Activated T-helper 2 cell treated with anti-CD3 and anti-CD28 coated beads, Interferon-gamma antibody, Interleukin-2, Interleukin-4, amounts not matched to agents 10 μg/mL and 5 μg/mL and 100 μg/mL, durations not matched to agents 14 hours and 24 hours and 36 hours (primary cell): ENCODE results near the gene PLEKHM3. TPM values are rescaled to one million over a fixed set of nuclear protein-coding genes. Genes with fewer than 3 reads are reported as not detected.

ENCODE experiments used
- DNase-seq: peaks from one replicate; pipeline ENCODE4 v3.0.0; 2021; ENCODE audit warnings: low spot score
- H3K27ac Mint-ChIP-seq: one replicate; pipeline ENCODE4 v1.8.0; 2021; ENCODE audit warnings: mixed read lengths
- H3K27me3 Mint-ChIP-seq: one replicate; pipeline ENCODE4 v1.8.0; 2021; ENCODE audit warnings: low read depth, mixed read lengths
- H3K36me3 Mint-ChIP-seq: one replicate; pipeline ENCODE4 v1.8.0; 2021; ENCODE audit warnings: low read depth, mixed read lengths
- H3K4me1 Mint-ChIP-seq: one replicate; pipeline ENCODE4 v1.8.0; 2021; ENCODE audit warnings: low read depth, mixed read lengths
- H3K4me3 Mint-ChIP-seq: one replicate; pipeline ENCODE4 v1.8.0; 2021; ENCODE audit warnings: low read depth, mild to moderate bottlenecking, moderate library complexity, mixed read lengths
- H3K9me3 Mint-ChIP-seq: one replicate; pipeline ENCODE4 v1.8.0; 2021; ENCODE audit warnings: mixed read lengths
- intact Hi-C: fragments of 100-400 bp; cut with micrococcal nuclease; formaldehyde crosslinking; loops from one replicate; pipeline ENCODE4 v1.15.1; 2023
- total RNA-seq: library from RNA; stranded (reverse); gene quantifications from 2 replicates; pipeline ENCODE4 v1.2.3, GENCODE V29; 2022

The PLEKHM3 gene
- total RNA-seq, 1 donor from 2014 or later: 7.1 TPM

DNA sequence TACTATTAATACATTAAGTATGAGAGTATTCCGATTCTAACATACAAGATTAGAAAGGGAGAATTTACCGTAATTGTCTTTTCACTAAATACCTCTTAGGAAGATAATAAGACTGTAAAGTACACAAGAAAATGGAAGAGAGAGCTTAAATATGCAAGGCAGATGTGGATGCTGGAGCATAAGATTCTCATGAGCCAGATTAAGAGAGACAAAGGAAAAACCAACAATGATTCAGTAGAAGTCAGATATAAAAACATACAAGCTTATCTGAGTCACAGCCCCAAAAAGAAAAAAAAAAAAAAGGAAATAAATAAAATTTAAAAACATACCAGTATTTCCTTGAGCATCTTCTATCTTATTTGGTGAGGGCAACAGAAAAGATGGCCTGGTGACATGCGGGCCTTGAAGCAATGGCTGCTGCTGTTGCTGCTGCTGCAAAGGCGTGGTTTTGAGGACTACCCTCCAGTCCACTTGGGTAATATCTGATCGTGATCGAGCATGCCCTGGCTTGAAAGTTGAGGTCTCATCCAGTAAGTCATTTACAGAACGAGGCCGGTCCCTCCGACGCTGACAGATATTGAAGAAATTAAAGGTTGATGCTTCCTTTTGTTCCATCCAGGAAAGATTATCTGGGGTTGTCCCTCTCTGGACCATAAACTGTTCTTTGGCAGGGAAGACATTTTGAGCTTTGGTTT, 24.5 kb downstream of the PLEKHM3 start:
- no peak overlapping the region for H3K27ac Mint-ChIP-seq
- no peak overlapping the region for H3K4me3 Mint-ChIP-seq
- H3K36me3 Mint-ChIP-seq: no peaks in the 10 kb centered on the region
- H3K27me3 Mint-ChIP-seq: no peaks in the 10 kb centered on the region
- DNase-seq: no peak
- intact Hi-C loops: no loop called here
- no peaks in the 10 kb centered on the region for H3K9me3 Mint-ChIP-seq
- H3K4me1 Mint-ChIP-seq: peaks cover 6% of the 10 kb centered on the region

- H3K4me3 Mint-ChIP-seq: no peak overlapping the region
- DNase-seq: no peak
- H3K4me1 Mint-ChIP-seq: peaks cover 9% of the 10 kb centered on the region
- H3K27me3 Mint-ChIP-seq: no peaks in the 10 kb centered on the region
- intact Hi-C loops: no loop called here
- no peaks in the 10 kb centered on the region for H3K36me3 Mint-ChIP-seq
- H3K27ac Mint-ChIP-seq: no peak overlapping the region
- H3K9me3 Mint-ChIP-seq: no peaks in the 10 kb centered on the region
Observed at GRCh38 chr2:207996848-207997247, 28.5 kb downstream of the PLEKHM3 start.

DNA sequence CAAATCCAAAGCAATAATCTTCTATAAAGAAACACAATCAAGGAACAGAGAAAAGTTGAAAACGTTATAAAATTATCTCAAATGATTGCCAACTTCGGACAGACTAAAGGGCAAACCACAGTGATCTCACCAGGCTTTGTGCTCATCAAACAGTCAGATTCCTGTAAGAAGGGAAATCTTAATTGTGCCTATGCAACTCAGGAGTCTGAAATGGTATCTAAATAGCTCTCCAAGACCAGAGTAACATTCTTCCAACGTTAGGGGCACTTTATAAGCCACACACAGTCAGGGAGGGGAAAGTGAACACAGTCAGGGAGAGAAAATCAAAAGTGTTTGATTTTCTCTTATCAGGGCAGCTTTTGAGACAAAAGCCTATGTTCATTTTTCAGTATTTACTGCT, 29.4 kb downstream of the PLEKHM3 start:
- peak overlapping the region; percentile 24 for H3K27ac Mint-ChIP-seq
- peaks cover 9% of the 10 kb centered on the region for H3K4me1 Mint-ChIP-seq
- intact Hi-C loops: no loop called here
- H3K4me3 Mint-ChIP-seq: no peak overlapping the region
- H3K27me3 Mint-ChIP-seq: no peaks in the 10 kb centered on the region
- no peaks in the 10 kb centered on the region for H3K36me3 Mint-ChIP-seq
- H3K9me3 Mint-ChIP-seq: no peaks in the 10 kb centered on the region
- no peak for DNase-seq

- H3K4me1 Mint-ChIP-seq: peaks cover 9% of the 10 kb centered on the region
- intact Hi-C loops: no loop called here
- no peaks in the 10 kb centered on the region for H3K36me3 Mint-ChIP-seq
- no peak overlapping the region for H3K27ac Mint-ChIP-seq
- no peaks in the 10 kb centered on the region for H3K9me3 Mint-ChIP-seq
- H3K4me3 Mint-ChIP-seq: no peak overlapping the region
- no peak for DNase-seq
- no peaks in the 10 kb centered on the region for H3K27me3 Mint-ChIP-seq
Observed at GRCh38 chr2:207993151-207993763, 32.1 kb downstream of the PLEKHM3 start.

- Mint-ChIP-seq H3K9me3 (no peaks in the 10 kb centered on the region), H3K27me3 (no peaks in the 10 kb centered on the region), H3K36me3 (no peaks in the 10 kb centered on the region), H3K4me1 (peaks cover 9% of the 10 kb centered on the region), H3K27ac (no peak overlapping the region), H3K4me3 (no peak overlapping the region)
- intact Hi-C loops: no loop called here
- DNase-seq: no peak
Observed at GRCh38 chr2:207991944-207992343, 33.4 kb downstream of the PLEKHM3 start.

- no peak for DNase-seq
- no peaks in the 10 kb centered on the region for H3K27me3 Mint-ChIP-seq
- no peaks in the 10 kb centered on the region for H3K9me3 Mint-ChIP-seq
- peaks cover 2% of the 10 kb centered on the region for H3K4me1 Mint-ChIP-seq
- H3K36me3 Mint-ChIP-seq: no peaks in the 10 kb centered on the region
- no peak overlapping the region for H3K27ac Mint-ChIP-seq
- no peak overlapping the region for H3K4me3 Mint-ChIP-seq
- intact Hi-C loops: no loop called here
Observed at GRCh38 chr2:207990784-207991183, 34.5 kb downstream of the PLEKHM3 start.

- Mint-ChIP-seq H3K27me3 (no peaks in the 10 kb centered on the region), H3K4me1 (peaks cover 3% of the 10 kb centered on the region), H3K4me3 (no peak overlapping the region), H3K36me3 (no peaks in the 10 kb centered on the region), H3K9me3 (no peaks in the 10 kb centered on the region), H3K27ac (no peak overlapping the region)
- no peak for DNase-seq
- intact Hi-C loops: no loop called here
Observed at GRCh38 chr2:207988975-207989374, 36.4 kb downstream of the PLEKHM3 start.

DNA sequence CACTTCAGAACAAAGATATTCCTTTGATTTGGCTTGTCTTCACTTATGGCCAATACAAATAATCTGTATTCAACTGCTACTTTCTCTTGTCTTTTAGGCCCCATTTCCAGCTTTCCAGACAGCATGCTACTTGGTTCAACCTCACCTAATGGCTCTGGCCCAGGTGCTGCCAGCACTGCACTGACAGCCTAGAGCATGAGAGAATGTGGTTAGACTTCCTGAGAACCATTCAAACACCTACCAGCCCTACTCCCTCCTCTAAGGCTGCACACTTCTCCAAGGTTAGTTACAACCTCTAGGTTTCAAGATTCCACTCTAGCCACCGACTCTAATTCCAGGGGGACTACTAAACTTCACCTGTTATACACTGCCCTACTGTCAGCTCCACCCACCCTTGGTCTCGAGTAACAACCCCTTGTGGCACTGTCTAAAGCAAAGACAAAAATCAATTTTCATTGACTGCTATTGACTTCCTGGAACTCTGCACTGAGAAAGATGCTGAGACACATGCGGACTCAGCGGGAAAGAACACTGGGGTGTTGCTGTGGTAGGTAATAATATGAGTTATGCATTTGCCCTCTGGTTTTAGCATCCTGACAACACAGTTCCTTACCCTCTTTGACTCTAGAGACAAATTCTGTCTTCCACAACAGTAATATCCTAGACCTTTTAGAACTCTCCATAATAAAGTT, 38.2 kb downstream of the PLEKHM3 start:
- H3K4me3 Mint-ChIP-seq: no peak overlapping the region
- no peak overlapping the region for H3K27ac Mint-ChIP-seq
- H3K4me1 Mint-ChIP-seq: peaks cover 8% of the 10 kb centered on the region
- intact Hi-C loops: no loop called here
- H3K9me3 Mint-ChIP-seq: no peaks in the 10 kb centered on the region
- DNase-seq: no peak
- no peaks in the 10 kb centered on the region for H3K36me3 Mint-ChIP-seq
- no peaks in the 10 kb centered on the region for H3K27me3 Mint-ChIP-seq

GRCh38 chr2:207984765-207985480, 40.4 kb downstream of the PLEKHM3 start:
- Mint-ChIP-seq H3K4me3 (no peak overlapping the region), H3K36me3 (no peaks in the 10 kb centered on the region), H3K9me3 (no peaks in the 10 kb centered on the region), H3K4me1 (peaks cover 8% of the 10 kb centered on the region), H3K27me3 (no peaks in the 10 kb centered on the region), H3K27ac (no peak overlapping the region)
- intact Hi-C loops: no loop called here
- no peak for DNase-seq

- Mint-ChIP-seq H3K9me3 (no peaks in the 10 kb centered on the region), H3K27ac (no peak overlapping the region), H3K27me3 (no peaks in the 10 kb centered on the region), H3K36me3 (no peaks in the 10 kb centered on the region), H3K4me1 (peaks cover 9% of the 10 kb centered on the region), H3K4me3 (no peak overlapping the region)
- no peak for DNase-seq
- intact Hi-C loops: no loop called here
Observed at GRCh38 chr2:207983641-207984042, 41.7 kb downstream of the PLEKHM3 start.

DNA sequence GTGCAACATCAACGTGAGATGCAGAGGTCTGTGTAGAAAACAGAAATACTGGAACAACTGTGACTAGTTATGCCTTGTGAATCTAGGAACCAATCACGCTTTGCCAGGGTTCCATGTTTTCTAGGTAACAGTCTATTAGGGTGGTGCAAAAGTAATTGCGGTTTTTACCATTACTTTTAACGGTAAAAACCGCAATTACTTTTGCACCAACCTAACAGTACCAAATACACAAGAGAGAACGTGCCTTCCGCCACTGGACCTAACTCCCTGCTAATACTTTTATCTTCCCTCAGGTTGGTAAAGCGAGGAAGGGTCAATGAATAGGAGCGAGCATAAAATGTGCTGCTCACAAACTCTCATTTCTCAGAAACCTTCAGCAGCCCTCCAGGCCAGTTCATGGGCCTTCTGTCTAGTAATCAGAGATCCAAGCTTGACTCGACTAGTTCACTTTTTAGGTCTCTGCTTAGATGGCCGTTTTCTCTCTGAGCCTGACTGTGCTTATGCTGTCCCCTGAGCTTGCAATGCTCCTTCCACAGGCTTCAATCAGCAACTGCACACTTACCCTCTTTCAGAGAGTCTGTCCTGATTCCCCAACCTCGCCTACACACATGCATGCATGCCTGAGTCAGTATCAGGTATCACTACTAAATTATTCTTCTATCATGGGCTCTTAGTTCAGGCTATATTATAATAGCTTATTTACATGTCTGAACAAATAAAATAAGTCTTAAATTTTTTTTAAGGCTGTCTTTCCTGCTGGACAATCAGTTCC, 47.0 kb downstream of the PLEKHM3 start:
- Mint-ChIP-seq H3K4me1 (peaks cover 12% of the 10 kb centered on the region), H3K27ac (no peak overlapping the region), H3K36me3 (no peaks in the 10 kb centered on the region), H3K9me3 (no peaks in the 10 kb centered on the region), H3K4me3 (no peak overlapping the region), H3K27me3 (no peaks in the 10 kb centered on the region)
- DNase-seq: no peak
- intact Hi-C loops: loop anchor here (5.0 kb wide), 2 partner anchors 34 to 49 kb away; partner anchors contain the start of gene PLEKHM3

- Mint-ChIP-seq H3K9me3 (no peaks in the 10 kb centered on the region), H3K4me1 (peaks cover 12% of the 10 kb centered on the region), H3K27ac (no peak overlapping the region), H3K27me3 (no peaks in the 10 kb centered on the region), H3K4me3 (no peak overlapping the region), H3K36me3 (no peaks in the 10 kb centered on the region)
- DNase-seq: no peak
- intact Hi-C loops: loop anchor here (5.0 kb wide), 2 partner anchors 36 to 51 kb away; partner anchors contain the start of gene PLEKHM3
Observed at GRCh38 chr2:207975921-207976320, 49.4 kb downstream of the PLEKHM3 start.
